Liver (tissue), 3 donors: ENCODE measurements around the gene BCR.

Source experiments
- ATF3 ChIP-seq: IDR thresholded peaks from 2 replicates; pipeline ENCODE4 v1.6.1; 2016; ENCODE audit warnings: antibody characterized with exemption
- CTCF ChIP-seq: fragments of 150-350 bp; IDR thresholded peaks from 2 replicates; pipeline ENCODE4 v1.5.1; 2017; ENCODE audit warnings: improper control_type of control experiment, low read depth, low read length; ENCODE audit not compliant: missing input control
- EGR1 ChIP-seq, 2 donors: IDR thresholded peaks; 2 replicates each; pipeline ENCODE4 v1.6.1; 2016 to 2018; ENCODE audit warnings: antibody characterized with exemption in 2 of 2, low read depth in 2 of 2
- FOXA2 ChIP-seq: IDR thresholded peaks from 2 replicates; pipeline ENCODE4 v1.6.1; 2016; ENCODE audit warnings: antibody characterized with exemption
- JUND ChIP-seq, 2 donors: IDR thresholded peaks; 2 replicates each; pipeline ENCODE4 v1.6.1; 2016; ENCODE audit warnings: antibody characterized with exemption in 2 of 2
- MAX ChIP-seq: IDR thresholded peaks from 2 replicates; pipeline ENCODE4 v1.6.1; 2016; ENCODE audit warnings: antibody characterized with exemption
- RAD21 ChIP-seq, 2 donors: IDR thresholded peaks; 2 replicates each; pipeline ENCODE4 v1.6.1; 2016; ENCODE audit warnings: antibody characterized with exemption in 2 of 2, mild to moderate bottlenecking in 2 of 2
- REST ChIP-seq: IDR thresholded peaks from 2 replicates; pipeline ENCODE4 v1.6.1; 2016; ENCODE audit warnings: antibody characterized with exemption, mild to moderate bottlenecking
- RXRA ChIP-seq, 2 donors: IDR thresholded peaks; 2 replicates each; pipeline ENCODE4 v1.6.1; 2017 to 2018; ENCODE audit warnings: antibody characterized with exemption in 2 of 2, mild to moderate bottlenecking in 1 of 2
- SP1 ChIP-seq: IDR thresholded peaks from 2 replicates; pipeline ENCODE4 v1.6.1; 2018; ENCODE audit warnings: antibody characterized with exemption, mild to moderate bottlenecking
- TAF1 ChIP-seq: conservative IDR thresholded peaks from 2 replicates; pipeline ENCODE4 v1.6.1; 2016; ENCODE audit warnings: antibody characterized with exemption, mild to moderate bottlenecking
- ZBTB33 ChIP-seq: IDR thresholded peaks from 2 replicates; pipeline ENCODE4 v1.6.1; 2016; ENCODE audit warnings: antibody characterized with exemption
- donor health status: healthy.
- donor health status: healthy.

- no peak for TF ChIP-seq RXRA (IDR thresholded peaks at IDR 0.05)
- TF ChIP-seq JUND (IDR thresholded peaks at IDR 0.05) = no peak
- TF ChIP-seq FOXA2 = no peak
- no peak for TF ChIP-seq TAF1
- TF ChIP-seq CTCF = no peak
- TF ChIP-seq RAD21 (IDR thresholded peaks at IDR 0.05) = no peak
- TF ChIP-seq EGR1 (IDR thresholded peaks at IDR 0.05; ENCODE audit: low read depth in 2 of 2) = no peak
- no peak for TF ChIP-seq SP1
- no peak for TF ChIP-seq ATF3
- TF ChIP-seq MAX = no peak
- TF ChIP-seq ZBTB33 = no peak
- TF ChIP-seq REST = no peak
Measured at GRCh38 chr22:23300476-23300875, 120.2 kb downstream of the BCR start.
